HepG2 (cell line): Measurements from ENCODE around the gene RANBP3. TPM values are rescaled to one million over a fixed set of nuclear protein-coding genes. Genes with fewer than 3 reads are reported as not detected.

Source experiments
- ATAC-seq: fragments of 200-7000 bp; cut with Tn5 transposase; 3 replicates; pipeline ENCODE4 v1.9.1; 2020; ENCODE audit warnings: mild to moderate bottlenecking, moderate library complexity
- BruUV-seq: library from RNA; stranded (reverse); fragments of 400-500 nt; replicated peaks from 2 replicates; lab custom pipeline; 2021; lab: Mats Ljungman, UMichigan
- CTCF ChIA-PET: fragments of 300-600 bp; formaldehyde crosslinking; extraction: SDS; loops from one replicate; lab custom pipeline; 2021; ENCODE audit warnings: low total read pairs, inconsistent platforms, low intra/inter-chr PET ratio; lab: Yijun Ruan, JAX
- POLR2A ChIA-PET: fragments of 350-600 bp; sonication (Branson Sonifier 250); formaldehyde crosslinking; loops from one replicate; lab custom pipeline; 2020; ENCODE audit warnings: antibody characterized with exemption, inconsistent platforms; lab: Yijun Ruan, JAX
- DNase-seq: peaks from one replicate; pipeline ENCODE4 v3.0.0-alpha.2; 2015; ENCODE audit warnings: low spot score
- FAIRE-seq: peaks from 3 replicates; lab custom pipeline; 2011; peaks lifted over from hg19 to GRCh38; lab: Jason Lieb, UNC
- H2AFZ ChIP-seq: one replicate; pipeline ENCODE4 v1.6.1; 2011; ENCODE audit warnings: low read length, inconsistent platforms
- H3K27ac ChIP-seq: fragments of 300-600 bp; 3 replicates; pipeline ENCODE4 v1.8.0; 2011; ENCODE audit warnings: mixed run types, mild to moderate bottlenecking, mixed read lengths, low read length, inconsistent platforms; ENCODE audit not compliant: insufficient read depth; ENCODE audit errors: extremely low read length
- H3K27me3 ChIP-seq, 2 experiments: fragments of 200-600 bp in 1 of 2; 2 replicates in 1 of 2; 3 replicates in 1 of 2; pipeline versions ENCODE4 v1.6.0 to v1.8.0; 2011; ENCODE audit warnings: low read length in 2 of 2, mild to moderate bottlenecking in 2 of 2, moderate library complexity in 2 of 2, inconsistent platforms in 1 of 2; ENCODE audit not compliant: insufficient read depth in 2 of 2, control insufficient read depth in 1 of 2
- H3K36me3 ChIP-seq, 2 experiments: fragments of 200-600 bp in 1 of 2; replicated peaks in 1 of 2; 2 replicates in 1 of 2; 3 replicates in 1 of 2; pipeline versions ENCODE4 v1.5.1 to v1.8.0; 2011; ENCODE audit warnings: low read length in 2 of 2, inconsistent platforms in 1 of 2; ENCODE audit not compliant: insufficient read depth in 2 of 2, control insufficient read depth in 1 of 2
- H3K4me1 ChIP-seq: 2 replicates; pipeline ENCODE4 v1.5.1; 2012; ENCODE audit warnings: low read length, inconsistent platforms; ENCODE audit not compliant: insufficient read depth
- H3K4me2 ChIP-seq: 2 replicates; pipeline ENCODE4 v1.6.0; 2011; ENCODE audit warnings: low read depth, low read length, inconsistent platforms
- H3K4me3 ChIP-seq, 3 experiments: fragments of 200-600 bp in 1 of 3; sonication (generic), shearing (Covaris generic) in 1 of 3; replicated peaks in 1 of 3; 2 replicates each; pipeline ENCODE4 v1.5.1; 2011 to 2016; ENCODE audit warnings: low read length in 3 of 3, inconsistent platforms in 2 of 3, low read depth in 2 of 3, mild to moderate bottlenecking in 2 of 3, control low read depth in 1 of 3, mixed read lengths in 1 of 3; ENCODE audit not compliant: insufficient read depth in 1 of 3
- H3K79me2 ChIP-seq: one replicate; pipeline ENCODE4 v1.6.1; 2011; ENCODE audit warnings: low read length, inconsistent platforms; ENCODE audit not compliant: insufficient read depth
- H3K9ac ChIP-seq: 2 replicates; pipeline ENCODE4 v1.6.0; 2011; ENCODE audit warnings: mild to moderate bottlenecking, low read depth, low read length, inconsistent platforms; ENCODE audit not compliant: insufficient read depth
- H3K9me3 ChIP-seq: 2 replicates; pipeline ENCODE4 v1.5.1; 2012; ENCODE audit warnings: mild to moderate bottlenecking, low read length
- H4K20me1 ChIP-seq: 2 replicates; pipeline ENCODE4 v1.6.0; 2011; ENCODE audit warnings: inconsistent platforms, mild to moderate bottlenecking, low read length, moderate library complexity; ENCODE audit not compliant: insufficient read depth
- ARID4A ChIP-seq: sonication (generic); formaldehyde crosslinking; IDR thresholded peaks from 2 replicates; pipeline ENCODE4 v1.5.0; 2020; ENCODE audit warnings: mild to moderate bottlenecking, missing genetic modification reagents, borderline replicate concordance
- ATF7 ChIP-seq, 2 experiments: fragments of 450-650 bp in 1 of 2; sonication (generic) in 1 of 2; formaldehyde crosslinking in 1 of 2; IDR thresholded peaks; 2 replicates each; pipeline versions ENCODE4 v1.4.0 to v1.6.1; 2016 to 2020; ENCODE audit warnings: antibody characterized with exemption in 1 of 2, mild to moderate bottlenecking in 1 of 2, missing genetic modification reagents in 1 of 2
- GTF3A ChIP-seq: sonication (generic); formaldehyde crosslinking; conservative IDR thresholded peaks from 2 replicates; pipeline ENCODE4 v1.4.0; 2020; ENCODE audit warnings: mild to moderate bottlenecking, missing genetic modification reagents
- HIC2 ChIP-seq: sonication (generic); formaldehyde crosslinking; IDR thresholded peaks from 2 replicates; pipeline ENCODE4 v1.9.0; 2022; ENCODE audit warnings: low read depth, missing genetic modification reagents
- RFX1 ChIP-seq: fragments of 450-650 bp; IDR thresholded peaks from 2 replicates; pipeline ENCODE4 v1.6.1; 2017
- SALL1 ChIP-seq: sonication (generic); formaldehyde crosslinking; IDR thresholded peaks from 2 replicates; pipeline ENCODE4 v1.8.0; 2022; ENCODE audit warnings: mild to moderate bottlenecking, missing genetic modification reagents
- ZNF501 ChIP-seq: sonication (generic); formaldehyde crosslinking; IDR thresholded peaks from 2 replicates; pipeline ENCODE4 v1.5.1; 2020; ENCODE audit warnings: mild to moderate bottlenecking, moderate library complexity, missing genetic modification reagents
- ZNF563 ChIP-seq: sonication (generic); formaldehyde crosslinking; IDR thresholded peaks from 2 replicates; pipeline ENCODE4 v1.8.0; 2022; ENCODE audit warnings: mild to moderate bottlenecking, moderate library complexity, missing genetic modification reagents
- ZNF691 ChIP-seq: sonication (generic); formaldehyde crosslinking; IDR thresholded peaks from 2 replicates; pipeline ENCODE4 v1.4.0; 2020; ENCODE audit warnings: missing genetic modification reagents, low read depth, mild to moderate bottlenecking, borderline replicate concordance
- ZNF772 ChIP-seq: sonication (generic); formaldehyde crosslinking; IDR thresholded peaks from 2 replicates; pipeline ENCODE4 v1.5.0; 2020; ENCODE audit warnings: mild to moderate bottlenecking, missing genetic modification reagents
- ZSCAN29 ChIP-seq: sonication (generic); formaldehyde crosslinking; conservative IDR thresholded peaks from 2 replicates; pipeline ENCODE4 v1.4.0; 2020; ENCODE audit warnings: mild to moderate bottlenecking, missing genetic modification reagents
- WGBS: methylation state at CpG from one replicate; pipeline ENCODE4 v1.1.6; 2017; ENCODE audit warnings: low lambda C conversion rate; 5-methylcytosine and 5-hydroxymethylcytosine counted together
- in situ Hi-C: cut with HindIII; loops from 2 replicates; pipeline ENCODE4 v1.10.0; 2017; ENCODE audit warnings: low pct_unique_long_range_greater_than_20kb; ENCODE audit not compliant: extremely low pct_ligation_motif_present
- intact Hi-C: fragments of 100-400 bp; cut with micrococcal nuclease; formaldehyde crosslinking; loops from one replicate; pipeline ENCODE4 v1.10.0; 2022; ENCODE audit not compliant: unreplicated experiment
- polyA plus RNA-seq, 8 experiments: library from polyadenylated mRNA; depleted of rRNA in 3 of 8; stranded (reverse) in 7 of 8; unstranded in 1 of 8; fragments of >200 nt; fragmentation: Illumina TruSeq in 4 of 8; extraction: Trizol in 4 of 8; gene quantifications; 2 replicates each; pipeline versions ENCODE4 v1.2.1 to v1.2.3, GENCODE V29; 2011 to 2016; ENCODE audit warnings: low read depth in 4 of 8, missing spikeins in 1 of 8, mixed read lengths in 1 of 8; ENCODE audit not compliant: insufficient read depth in 1 of 8
- total RNA-seq, 5 experiments: library from RNA; depleted of rRNA; stranded (reverse); fragments of >200 nt; fragmentation: Illumina TruSeq; extraction: Trizol; gene quantifications; 2 replicates each; pipeline ENCODE4 v1.2.3, GENCODE V29; 2016; ENCODE audit warnings: low read depth in 1 of 5

RANBP3 gene
- total and polyA plus RNA-seq, 2 of the 13 experiments (the other 11 are each of a cell fraction or from before 2014, with no cell fraction given), result 39.5 to 149 TPM

- ATAC-seq, result peak; percentile 71
- peaks cover 98% of the 10 kb centered on the region for H3K4me1 ChIP-seq
- TF ChIP-seq ZNF563 (CRISPR knock-in tag), result no peak
- TF ChIP-seq ZSCAN29 (CRISPR knock-in tag), result 0 out of 2 replicates have a peak, but pooled peaks have one; percentile 59
- TF ChIP-seq ARID4A (CRISPR knock-in tag), result peak; percentile 0; the same call in 1 of the 2 replicates
- 0 out of 2 replicates have a peak, but pooled peaks have one; percentile 47 for TF ChIP-seq ZNF772 (CRISPR knock-in tag)
- TF ChIP-seq ZNF501, result peak; percentile 14; the same call in 1 of the 2 replicates
- peak; percentile 46; the same call in 1 of the 2 replicates for TF ChIP-seq HIC2 (CRISPR knock-in tag)
- TF ChIP-seq ZNF691, result peak; percentile 67; the same call in 1 of the 2 replicates
- peak; percentile 0; the same call in 1 of the 2 replicates for TF ChIP-seq SALL1 (CRISPR knock-in tag)
- TF ChIP-seq GTF3A (CRISPR knock-in tag), result 0 out of 2 replicates have a peak, but pooled peaks have one; percentile 41
- no peak for TF ChIP-seq ATF7 (IDR thresholded peaks at IDR 0.05)
- peak; percentile 51; the same call in 1 of the 2 replicates for TF ChIP-seq ATF7 (CRISPR knock-in tag; IDR thresholded peaks at IDR 0.05)
- TF ChIP-seq RFX1, result no peak
These were observed 9.2 kb downstream of the RANBP3 start for GRCh38 chr19:5968431-5969373.

More at GRCh38 chr19:5968431-5969373, 9.2 kb downstream of the RANBP3 start:
- H3K79me2 ChIP-seq, result peaks cover 100% of the 10 kb centered on the region
- peak overlapping the region; percentile 41 for H3K9ac ChIP-seq
- H3K27me3 ChIP-seq, result no peaks in the 10 kb centered on the region
- WGBS, result 42% methylated on average over 13 of the region's 18 CpGs
- no peaks in the 10 kb centered on the region for H3K9me3 ChIP-seq
- H2AFZ ChIP-seq, result no peak overlapping the region
- peaks cover 46% of the 10 kb centered on the region for H4K20me1 ChIP-seq
- FAIRE-seq (no peak), DNase-seq (peak; percentile 41)
- BruUV-seq, result no TSS peak
- in situ Hi-C loops, result no loop called here
- ChIA-PET CTCF (interaction anchor here (1.1 to 1.6 kb wide), 3 partner anchors 19 to 54 kb away, joined by 4 to 8 read pairs (median 7); no protein-coding TSS in a partner anchor), POLR2A (interaction anchor here (0.7 to 1.9 kb wide), 9 partner anchors 8 to 141 kb away, joined by 3 to 14 read pairs (median 4); partner anchors contain the start of genes RANBP3 and VMAC)
- intact Hi-C loops, result no loop called here
- H3K36me3 ChIP-seq, result peaks cover 9 to 59% of the 10 kb centered on the region in 2 experiments
- peak overlapping the region; percentile 72 for H3K27ac ChIP-seq
- H3K4me2 ChIP-seq, result peak overlapping the region; percentile 62
- H3K4me3 ChIP-seq, result peak overlapping the region in 1 of 3 experiments; percentile 19; a peak in 2 of 6 replicates
